COLO829 (cell line): ENCODE results near the gene MBD3L2B.
"Not testable (repeated sequence)": the region's sequence is repeated elsewhere in the genome, so short reads cannot be mapped to it uniquely, and the experiment has no call there.

Experiments used
- DNase-seq: peaks from one replicate; pipeline ENCODE4 v3.0.0; 2012; ENCODE audit warnings: low spot score

Gene MBD3L2B

GRCh38 chr19:7021331-7021730, at the start of gene MBD3L2B:
Gene MBD3L2B, minus strand, starts transcription at chr19:7021431. Its CDS starts 34 bp downstream, at chr19:7021397.
- not testable (repeated sequence) for DNase-seq

DNA sequence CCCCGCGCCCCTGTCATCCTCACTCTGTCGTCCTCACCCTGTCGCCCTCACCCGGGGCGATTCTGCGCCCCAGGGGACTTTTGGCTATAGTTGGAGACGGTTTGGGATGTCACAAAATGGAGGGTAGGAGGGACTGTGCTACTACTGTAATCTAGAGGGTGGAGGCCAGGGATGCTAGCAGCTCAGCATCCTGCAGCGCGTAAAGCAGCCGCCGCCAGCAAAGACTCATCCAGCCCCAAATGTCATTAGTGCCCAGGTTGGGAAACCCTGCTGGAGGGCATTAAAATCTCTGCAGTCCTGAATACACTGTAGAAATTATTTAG, 48.6 kb upstream of the MBD3L2B start:
- no peak for DNase-seq

- peak; percentile 91 for DNase-seq
These were observed 48.0 kb upstream of the MBD3L2B start, which contains the start of gene ZNF557 for GRCh38 chr19:7069042-7069903. Gene ZNF557, plus strand, starts transcription at chr19:7069703. Its CDS starts 5,372 bp downstream, at chr19:7075075.

DNA sequence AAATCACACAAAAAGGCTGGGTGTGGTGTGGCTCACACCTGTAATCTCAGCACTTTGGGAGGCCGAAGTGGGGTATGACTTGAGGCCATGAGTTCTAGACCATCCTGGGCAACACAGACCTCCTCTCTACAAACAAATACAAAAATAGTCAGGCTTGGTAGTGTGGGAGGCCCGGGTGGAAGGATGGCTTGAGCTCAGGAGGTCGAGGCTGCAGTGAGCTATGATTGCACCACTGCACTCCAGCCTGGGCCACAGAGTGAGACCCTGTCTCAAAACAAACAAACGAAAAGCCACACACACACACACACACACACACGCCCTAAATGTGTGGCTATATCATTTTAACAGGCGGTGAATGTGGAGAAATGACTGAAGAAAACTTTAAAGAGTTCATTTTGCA, 47.4 kb upstream of the MBD3L2B start:
- DNase-seq: no peak

DNA sequence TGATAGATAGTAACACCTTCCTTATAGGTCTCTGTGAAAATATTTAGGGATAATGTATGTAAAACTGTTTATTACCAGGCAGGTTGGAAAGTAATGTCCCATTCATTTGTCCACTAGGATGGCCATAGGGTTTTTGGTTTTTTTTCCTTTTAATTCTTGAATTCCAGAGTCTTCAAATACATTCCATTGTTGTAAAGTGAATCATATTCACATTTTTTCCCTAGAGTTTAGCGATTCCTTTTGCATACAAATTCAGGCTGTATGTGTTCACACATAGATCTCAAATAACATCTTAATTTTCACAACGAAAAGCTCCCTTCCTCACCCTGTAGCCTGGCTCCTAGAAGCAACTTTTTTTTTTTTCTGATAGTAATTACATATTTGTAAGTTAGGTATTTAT, 46.5 kb upstream of the MBD3L2B start:
- no peak for DNase-seq

DNA sequence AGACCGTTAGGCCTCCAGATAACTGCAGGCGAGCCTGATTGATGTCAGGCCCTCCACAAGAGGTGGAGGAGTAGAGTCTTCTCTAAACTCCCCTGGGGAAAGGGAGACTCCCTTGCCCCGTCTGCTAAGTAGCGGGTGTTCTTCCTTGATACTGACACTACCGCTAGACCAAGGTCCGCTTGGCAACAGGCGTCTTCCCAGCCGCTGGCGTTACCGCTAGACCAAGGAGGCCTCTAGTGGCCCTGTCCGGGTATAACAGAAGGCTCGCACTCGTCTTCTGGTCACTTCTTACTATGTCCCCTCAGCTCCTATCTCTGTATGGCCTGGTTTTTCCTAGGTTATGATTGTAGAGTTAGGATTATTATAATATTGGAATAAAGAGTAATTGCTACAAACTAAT, 45.9 kb upstream of the MBD3L2B start:
- DNase-seq: not testable (repeated sequence)

GRCh38 chr19:7063764-7064418, 42.7 kb upstream of the MBD3L2B start:
- DNase-seq: no peak

DNA sequence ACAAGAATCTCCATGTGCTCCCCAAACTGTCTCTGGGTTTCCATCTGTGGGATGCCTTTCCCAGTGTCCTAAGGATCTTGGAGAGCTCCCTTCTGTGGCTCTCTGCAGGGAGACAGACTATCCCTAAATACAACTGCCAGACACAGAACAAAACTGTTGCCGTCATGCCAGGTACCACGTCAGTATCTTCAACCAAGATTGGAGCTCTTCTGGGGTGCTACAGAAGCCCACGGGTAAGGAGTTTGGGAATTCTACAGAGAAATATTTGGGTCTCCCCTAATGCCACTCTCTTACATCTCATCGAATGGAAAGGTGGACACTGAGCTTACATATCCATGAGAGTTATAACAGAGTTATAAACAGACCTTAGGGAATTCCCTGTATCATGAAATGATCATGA, 42.1 kb upstream of the MBD3L2B start:
- DNase-seq: no peak

DNA sequence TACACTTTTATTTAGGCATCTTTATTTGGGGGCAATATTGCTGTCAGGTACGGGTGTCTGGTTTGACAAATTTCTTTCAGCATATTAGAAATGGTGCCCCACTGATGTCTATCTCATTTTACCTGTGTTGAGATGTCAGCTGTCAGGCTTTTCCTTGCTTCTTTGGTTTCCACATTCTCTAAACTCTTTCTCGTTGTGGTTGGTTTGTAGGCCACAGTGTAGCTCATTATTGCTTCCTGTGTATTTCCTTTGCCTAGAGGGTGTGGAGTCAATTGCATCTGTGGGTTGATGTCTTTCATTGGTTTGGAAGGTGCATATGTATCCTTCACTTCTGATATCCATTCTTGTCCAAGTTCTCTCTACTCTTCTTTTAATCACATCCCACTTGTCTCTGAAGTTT, 38.7 kb upstream of the MBD3L2B start:
- DNase-seq: not testable (repeated sequence)

- DNase-seq: not testable (repeated sequence)
These were observed 37.3 kb upstream of the MBD3L2B start, which contains the start of gene MBD3L3 for GRCh38 chr19:7058576-7058975. Gene MBD3L3, minus strand, starts transcription at chr19:7058676. Its CDS starts 71 bp downstream, at chr19:7058605.

- DNase-seq: not testable (repeated sequence)
These were observed 35.1 kb upstream of the MBD3L2B start for GRCh38 chr19:7056371-7056770.

- not testable (repeated sequence) for DNase-seq
These were observed 34.4 kb upstream of the MBD3L2B start for GRCh38 chr19:7055679-7056078.

GRCh38 chr19:7054635-7055368, 33.6 kb upstream of the MBD3L2B start:
- DNase-seq: not testable (repeated sequence)

GRCh38 chr19:7052896-7053295, 31.7 kb upstream of the MBD3L2B start:
- DNase-seq: not testable (repeated sequence)

DNA sequence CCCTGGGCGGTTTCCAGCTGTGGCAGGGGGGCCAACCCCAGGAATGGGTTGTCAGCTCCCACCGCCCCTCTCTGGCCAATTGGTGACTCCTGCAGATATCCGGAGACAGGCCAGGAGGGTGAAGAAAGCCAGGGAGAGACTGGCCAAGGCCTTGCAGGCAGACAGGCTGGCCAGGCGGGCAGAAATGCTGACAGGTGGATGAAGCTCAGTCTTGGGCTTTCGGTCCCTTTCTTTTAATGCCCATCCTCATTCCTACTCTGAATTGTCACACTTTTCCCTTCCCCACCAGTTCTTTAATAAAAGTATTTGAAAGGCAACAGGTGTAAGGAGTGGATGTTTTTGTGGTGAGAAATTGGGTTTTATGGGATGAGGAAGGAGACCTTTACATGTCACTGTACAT, 30.2 kb upstream of the MBD3L2B start:
- not testable (repeated sequence) for DNase-seq

DNA sequence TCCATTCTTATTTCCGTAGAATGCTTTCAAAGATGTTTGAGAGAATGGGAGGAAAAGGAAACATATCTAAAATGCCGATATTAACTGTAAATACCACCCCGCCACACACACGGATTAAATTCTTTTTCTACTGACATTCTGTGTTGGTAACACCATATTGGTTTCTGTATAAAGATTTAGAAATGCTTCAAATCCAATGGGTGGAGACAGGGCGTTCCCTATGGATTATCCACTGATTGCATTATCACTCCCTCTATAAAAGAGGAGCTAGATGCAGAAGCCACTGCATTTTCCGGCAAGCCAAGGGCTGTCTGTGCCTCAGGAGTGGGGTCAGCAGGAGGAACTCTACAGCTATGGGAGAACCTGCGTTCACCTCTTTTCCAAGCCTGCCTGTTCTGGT, 27.8 kb upstream of the MBD3L2B start, which contains the start of gene MBD3L2:
TSS of gene MBD3L2 (plus strand) at position 301 of the 400 bp plus-strand sequence. CDS start at position 354, 53 bp downstream.
- not testable (repeated sequence) for DNase-seq

DNA sequence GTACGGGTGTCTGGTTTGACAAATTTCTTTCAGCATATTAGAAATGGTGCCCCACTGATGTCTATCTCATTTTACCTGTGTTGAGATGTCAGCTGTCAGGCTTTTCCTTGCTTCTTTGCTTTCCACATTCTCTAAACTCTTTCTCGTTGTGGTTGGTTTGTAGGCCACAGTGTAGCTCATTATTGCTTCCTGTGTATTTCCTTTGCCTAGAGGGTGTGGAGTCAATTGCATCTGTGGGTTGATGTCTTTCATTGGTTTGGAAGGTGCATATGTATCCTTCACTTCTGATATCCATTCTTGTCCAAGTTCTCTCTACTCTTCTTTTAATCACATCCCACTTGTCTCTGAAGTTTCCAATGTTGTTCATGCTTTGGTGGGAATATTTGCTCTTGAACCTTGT, 20.3 kb upstream of the MBD3L2B start:
- not testable (repeated sequence) for DNase-seq

DNA sequence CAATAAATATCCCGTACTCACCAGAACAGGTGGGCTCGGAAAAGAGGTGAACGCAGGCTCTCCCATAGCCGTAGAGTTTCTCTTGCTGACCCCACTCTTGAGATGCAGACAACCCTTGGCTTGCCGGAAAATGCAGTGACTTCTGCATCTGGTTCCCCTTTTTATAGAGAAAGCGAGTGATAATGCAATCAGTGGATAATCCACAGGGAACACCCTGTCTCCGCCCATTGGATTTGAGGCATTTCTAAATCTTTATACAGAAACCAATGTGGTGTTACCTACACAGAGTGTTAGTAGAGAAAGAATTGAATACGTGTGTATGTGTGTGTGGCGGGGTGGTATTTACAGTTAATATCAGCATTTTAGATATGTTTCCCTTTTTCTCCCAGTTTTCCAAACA, 18.8 kb upstream of the MBD3L2B start, which contains the start of gene MBD3L4:
TSS of gene MBD3L4 (minus strand) at position 101 of the 400 bp plus-strand sequence. CDS start at position 66, 35 bp downstream.
- DNase-seq: not testable (repeated sequence)

GRCh38 chr19:7030278-7030677, 9.0 kb upstream of the MBD3L2B start, which contains the start of gene MBD3L5:
Gene MBD3L5, plus strand, starts transcription at chr19:7030578. Its CDS starts 34 bp downstream, at chr19:7030612.
- DNase-seq: not testable (repeated sequence)

DNA sequence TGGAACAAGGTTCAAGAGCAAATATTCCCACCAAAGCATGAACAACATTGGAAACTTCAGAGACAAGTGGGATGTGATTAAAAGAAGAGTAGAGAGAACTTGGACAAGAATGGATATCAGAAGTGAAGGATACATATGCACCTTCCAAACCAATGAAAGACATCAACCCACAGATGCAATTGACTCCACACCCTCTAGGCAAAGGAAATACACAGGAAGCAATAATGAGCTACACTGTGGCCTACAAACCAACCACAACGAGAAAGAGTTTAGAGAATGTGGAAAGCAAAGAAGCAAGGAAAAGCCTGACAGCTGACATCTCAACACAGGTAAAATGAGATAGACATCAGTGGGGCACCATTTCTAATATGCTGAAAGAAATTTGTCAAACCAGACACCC, 7.6 kb upstream of the MBD3L2B start:
- not testable (repeated sequence) for DNase-seq

- DNase-seq: no peak
These were observed 2.4 kb downstream of the MBD3L2B start for GRCh38 chr19:7018828-7019227.

DNA sequence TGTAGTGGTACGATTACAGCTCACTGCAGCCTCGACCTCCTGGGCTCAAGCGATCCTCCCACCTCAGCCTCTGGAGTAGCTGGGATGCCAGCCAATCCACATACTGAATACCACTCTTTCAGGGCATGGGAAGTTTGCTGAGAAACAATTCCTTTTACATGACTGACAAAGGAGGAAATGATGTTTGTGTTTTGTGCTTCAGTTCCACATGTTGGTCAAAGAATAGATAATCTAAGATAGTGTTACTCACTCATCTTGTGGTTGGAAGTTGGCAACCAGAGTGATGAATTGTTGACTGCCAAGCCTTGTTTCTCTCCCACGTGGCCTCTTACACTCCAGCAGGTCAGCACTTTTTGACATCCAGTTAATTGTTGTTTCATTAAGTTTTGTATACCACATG, 7.6 kb downstream of the MBD3L2B start:
- peak; percentile 64 for DNase-seq
